ENCODE data around the gene ELMO2. TPM values are rescaled to one million over a fixed set of nuclear protein-coding genes. Genes with fewer than 3 reads are reported as not detected.
A peak's percentile ranks its signal among the peaks of the same experiment; 100 is the strongest.

The ELMO2 gene, protein sequence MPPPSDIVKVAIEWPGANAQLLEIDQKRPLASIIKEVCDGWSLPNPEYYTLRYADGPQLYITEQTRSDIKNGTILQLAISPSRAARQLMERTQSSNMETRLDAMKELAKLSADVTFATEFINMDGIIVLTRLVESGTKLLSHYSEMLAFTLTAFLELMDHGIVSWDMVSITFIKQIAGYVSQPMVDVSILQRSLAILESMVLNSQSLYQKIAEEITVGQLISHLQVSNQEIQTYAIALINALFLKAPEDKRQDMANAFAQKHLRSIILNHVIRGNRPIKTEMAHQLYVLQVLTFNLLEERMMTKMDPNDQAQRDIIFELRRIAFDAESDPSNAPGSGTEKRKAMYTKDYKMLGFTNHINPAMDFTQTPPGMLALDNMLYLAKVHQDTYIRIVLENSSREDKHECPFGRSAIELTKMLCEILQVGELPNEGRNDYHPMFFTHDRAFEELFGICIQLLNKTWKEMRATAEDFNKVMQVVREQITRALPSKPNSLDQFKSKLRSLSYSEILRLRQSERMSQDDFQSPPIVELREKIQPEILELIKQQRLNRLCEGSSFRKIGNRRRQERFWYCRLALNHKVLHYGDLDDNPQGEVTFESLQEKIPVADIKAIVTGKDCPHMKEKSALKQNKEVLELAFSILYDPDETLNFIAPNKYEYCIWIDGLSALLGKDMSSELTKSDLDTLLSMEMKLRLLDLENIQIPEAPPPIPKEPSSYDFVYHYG
- total RNA-seq = 62.4 and 70.1 TPM in 2 replicates
- long read RNA-seq, transcript ELMO2-204 (21 exons, 3,574 nt) = minor isoform, 6 of 80 reads
- long read RNA-seq, transcript ELMO2-201 (22 exons, 3,669 nt) = major isoform, 13 of 80 reads
- long read RNA-seq, partial matches to known transcripts = 21 of 80 reads
- long read RNA-seq, other reads (novel, unspliced or antisense) = 39 of 80 reads

DNA sequence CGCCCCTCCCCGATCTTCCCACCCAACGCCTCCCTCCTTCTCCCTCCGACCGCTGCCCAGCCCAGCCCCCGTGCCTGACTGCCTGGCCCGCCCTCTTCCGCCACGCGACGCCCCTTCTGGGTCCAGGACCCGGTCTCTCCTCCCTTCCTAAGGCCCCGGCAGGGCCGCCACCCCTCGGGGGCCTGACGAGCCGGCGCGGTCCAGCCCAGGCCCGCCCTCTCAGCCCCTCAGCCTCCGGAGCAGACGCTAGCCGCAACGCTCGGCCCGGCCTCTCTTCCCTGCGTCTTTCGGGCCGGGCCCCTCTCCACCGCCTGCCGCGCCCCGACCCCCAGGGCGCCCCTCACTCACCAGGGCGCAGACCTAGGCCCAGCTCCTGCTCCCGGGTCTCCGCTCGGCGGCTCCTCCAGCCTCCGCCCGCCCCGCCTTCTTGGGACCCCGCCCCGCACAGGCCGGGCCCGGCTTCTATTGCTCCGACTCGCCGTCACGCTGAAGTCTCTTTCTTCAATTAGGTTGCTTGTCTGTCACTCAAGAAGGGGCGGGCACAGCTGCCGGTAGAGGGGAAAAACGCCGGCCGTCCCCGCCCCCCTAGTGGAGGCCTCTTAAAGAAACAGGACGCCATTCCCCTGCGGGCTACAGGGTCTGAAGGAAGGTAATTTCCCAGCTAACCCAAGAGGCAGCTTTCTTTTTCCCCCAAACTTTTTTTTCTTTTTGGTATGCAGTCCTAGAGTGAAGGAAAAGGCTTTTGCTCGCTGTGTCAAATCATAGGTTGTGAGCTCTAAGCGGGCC is at the start of gene ELMO2:
ELMO2 (minus strand) TSS at position 416 of the 786 bp plus-strand sequence. CDS start 12,133 bp downstream, outside the sequence.
- Mint-ChIP-seq H3K27ac (ENCODE audit: unreplicated experiment) (peak within 1 kb of the TSS; percentile 91), H3K36me3 (ENCODE audit: low read depth) (no peaks in the 10 kb centered on the region), H3K27me3 (ENCODE audit: low read depth) (peaks cover 5% of the 10 kb centered on the region), H3K4me1 (peaks cover 40% of the 10 kb centered on the region), H3K9me3 (no peaks in the 10 kb centered on the region), H3K4me3 (peak within 1 kb of the TSS; percentile 96)
- TF ChIP-seq CTCF (conservative IDR thresholded peaks at IDR 0.05) = peak; percentile 32
- DNase-seq (ENCODE audit: low read depth, low spot score) = peak; percentile 92

DNA sequence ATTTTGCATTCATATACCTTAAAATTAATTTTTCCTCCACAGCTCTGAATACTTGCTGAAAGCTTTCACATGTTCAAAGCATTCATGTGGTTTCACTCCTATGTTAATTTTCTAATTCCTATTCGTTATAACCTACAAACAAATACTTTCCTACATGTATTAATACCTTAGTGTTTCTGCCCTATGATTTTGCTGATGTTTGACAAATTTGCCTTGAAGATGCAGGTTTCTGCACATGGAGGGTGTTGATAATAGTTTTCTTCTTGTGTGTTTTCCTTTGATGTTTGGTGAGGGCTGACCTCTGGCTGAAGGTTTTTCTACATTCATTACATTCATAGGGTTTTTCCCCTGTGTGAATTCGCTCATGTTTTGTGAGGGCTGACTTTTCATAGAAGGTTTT is 49.3 kb upstream of the ELMO2 start:
- H3K9me3 Mint-ChIP-seq = peaks cover 23% of the 10 kb centered on the region
- H3K4me3 Mint-ChIP-seq = no peak overlapping the region
- no peak for TF ChIP-seq CTCF (conservative IDR thresholded peaks at IDR 0.05)
- H3K27me3 Mint-ChIP-seq (ENCODE audit: low read depth) = peaks cover 2% of the 10 kb centered on the region
- H3K4me1 Mint-ChIP-seq = peaks cover 12% of the 10 kb centered on the region
- peaks cover 43% of the 10 kb centered on the region for H3K36me3 Mint-ChIP-seq (ENCODE audit: low read depth)
- no peak for DNase-seq (ENCODE audit: low read depth, low spot score)
- H3K27ac Mint-ChIP-seq (ENCODE audit: unreplicated experiment) = no peak overlapping the region

- H3K9me3 Mint-ChIP-seq = peaks cover 13% of the 10 kb centered on the region
Observed at GRCh38 chr20:46446851-46447250, 40.4 kb upstream of the ELMO2 start.

GRCh38 chr20:46439837-46440236 is 33.4 kb upstream of the ELMO2 start:
- Mint-ChIP-seq H3K4me3 (no peak overlapping the region), H3K9me3 (peaks cover 7% of the 10 kb centered on the region), H3K27me3 (ENCODE audit: low read depth) (no peaks in the 10 kb centered on the region), H3K4me1 (no peaks in the 10 kb centered on the region), H3K36me3 (ENCODE audit: low read depth) (peaks cover 9% of the 10 kb centered on the region), H3K27ac (ENCODE audit: unreplicated experiment) (no peak overlapping the region)
- no peak for TF ChIP-seq CTCF (conservative IDR thresholded peaks at IDR 0.05)
- DNase-seq (ENCODE audit: low read depth, low spot score) = no peak

More at GRCh38 chr20:46446851-46447250, 40.4 kb upstream of the ELMO2 start:
- H3K4me3 Mint-ChIP-seq = no peak overlapping the region
- peaks cover 37% of the 10 kb centered on the region for H3K36me3 Mint-ChIP-seq (ENCODE audit: low read depth)
- H3K27me3 Mint-ChIP-seq (ENCODE audit: low read depth) = no peaks in the 10 kb centered on the region
- DNase-seq (ENCODE audit: low read depth, low spot score) = no peak
- H3K27ac Mint-ChIP-seq (ENCODE audit: unreplicated experiment) = no peak overlapping the region
- TF ChIP-seq CTCF (conservative IDR thresholded peaks at IDR 0.05) = no peak
- no peaks in the 10 kb centered on the region for H3K4me1 Mint-ChIP-seq

DNA sequence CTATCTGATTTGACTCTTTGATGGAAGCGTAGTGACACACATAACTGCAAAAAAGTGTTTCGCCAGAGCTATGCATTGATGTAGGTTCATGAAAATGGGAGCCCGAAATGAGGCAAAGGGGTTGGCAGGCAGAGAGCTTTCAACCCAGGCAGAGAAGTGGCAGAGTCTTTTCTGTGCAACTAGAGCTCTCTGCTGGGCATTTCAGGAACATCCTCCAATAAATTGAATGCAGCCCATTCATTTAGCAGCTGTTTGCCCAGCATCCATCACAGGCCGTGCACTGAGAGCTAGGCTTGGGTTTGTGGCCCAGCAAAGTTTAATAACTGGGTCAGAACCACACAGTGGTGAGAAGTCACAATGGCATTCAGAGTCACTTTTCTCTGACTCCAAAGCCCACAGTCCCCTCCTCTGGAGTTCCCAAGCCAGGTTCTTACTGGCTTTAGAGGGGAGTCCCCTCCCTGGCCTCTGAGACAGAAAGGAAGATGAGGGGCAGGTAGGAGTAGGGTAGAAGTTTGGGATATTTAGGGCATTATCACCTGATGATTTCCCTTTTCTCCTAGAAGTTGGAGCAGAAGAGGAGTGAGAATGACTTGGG is 31.8 kb upstream of the ELMO2 start:
- no peak for DNase-seq (ENCODE audit: low read depth, low spot score)
- H3K9me3 Mint-ChIP-seq = no peaks in the 10 kb centered on the region

More for the DNA sequence above, 31.8 kb upstream of the ELMO2 start:
- Mint-ChIP-seq H3K4me1 (no peaks in the 10 kb centered on the region), H3K27me3 (ENCODE audit: low read depth) (no peaks in the 10 kb centered on the region), H3K36me3 (ENCODE audit: low read depth) (no peaks in the 10 kb centered on the region), H3K27ac (ENCODE audit: unreplicated experiment) (no peak overlapping the region), H3K4me3 (no peak overlapping the region)
- TF ChIP-seq CTCF (conservative IDR thresholded peaks at IDR 0.05) = peak; percentile 52

All from neural crest cell (in vitro differentiated cells).